Activated T-helper 17 cell treated with anti-CD3 and anti-CD28 coated beads, Interleukin-2, amount 50 U/mL, for 72 hours (primary cell): Measurements from ENCODE around the gene CCR3. TPM values are rescaled to one million over a fixed set of nuclear protein-coding genes. Genes with fewer than 3 reads are reported as not detected.

Experiments
- ATAC-seq: fragments of 150-1000 bp; cut with Tn5 transposase; replicated peaks from 2 replicates; pipeline ENCODE4 v1.10.0; 2021; ENCODE audit warnings: mild to moderate bottlenecking, moderate library complexity
- H3K27ac Mint-ChIP-seq: one replicate; pipeline ENCODE4 v1.8.0; 2022; ENCODE audit warnings: mixed read lengths
- H3K27me3 Mint-ChIP-seq: one replicate; pipeline ENCODE4 v1.8.0; 2022; ENCODE audit warnings: mixed read lengths
- H3K36me3 Mint-ChIP-seq: one replicate; pipeline ENCODE4 v1.8.0; 2022; ENCODE audit warnings: low read depth, mild to moderate bottlenecking, mixed read lengths
- H3K4me1 Mint-ChIP-seq: one replicate; pipeline ENCODE4 v1.8.0; 2022; ENCODE audit warnings: mixed read lengths
- H3K4me3 Mint-ChIP-seq: one replicate; pipeline ENCODE4 v1.8.0; 2022; ENCODE audit warnings: mild to moderate bottlenecking, mixed read lengths
- H3K9me3 Mint-ChIP-seq: one replicate; pipeline ENCODE4 v1.8.0; 2022; ENCODE audit warnings: mixed read lengths
- total RNA-seq, 2 donors: library from RNA; stranded (reverse); gene quantifications; one replicate each; pipeline ENCODE4 v1.2.3, GENCODE V29; 2022

Gene CCR3
- total RNA-seq, 2 donors from 2014 or later, result not detected

GRCh38 chr3:46314517-46314916, 72.3 kb downstream of the CCR3 start:
- H3K4me1 Mint-ChIP-seq, result peaks cover 4% of the 10 kb centered on the region
- H3K4me3 Mint-ChIP-seq, result no peak overlapping the region
- no peaks in the 10 kb centered on the region for H3K36me3 Mint-ChIP-seq
- H3K9me3 Mint-ChIP-seq, result no peaks in the 10 kb centered on the region
- no peak overlapping the region for H3K27ac Mint-ChIP-seq
- ATAC-seq, result peak; percentile 92
- H3K27me3 Mint-ChIP-seq, result no peaks in the 10 kb centered on the region

- Mint-ChIP-seq H3K4me3 (no peak overlapping the region), H3K27ac (no peak overlapping the region), H3K36me3 (no peaks in the 10 kb centered on the region), H3K9me3 (no peaks in the 10 kb centered on the region), H3K4me1 (peaks cover 4% of the 10 kb centered on the region), H3K27me3 (no peaks in the 10 kb centered on the region)
- no peak for ATAC-seq
Measured at GRCh38 chr3:46316206-46316605, 73.9 kb downstream of the CCR3 start.

Other genes with a start within 250 kb of the CCR3 start
- 10 to 100 TPM; 15.5 to 26.2 TPM for gene FYCO1, start 246.6 kb upstream of the CCR3 start, total RNA-seq
- under 1 TPM; 0.04 to 0.05 TPM for gene XCR1, start 215.0 kb upstream of the CCR3 start, total RNA-seq
- 1 to 10 TPM in 1 of 2 donors, under 1 TPM in 1; 0.66 to 1.8 TPM for gene CCR1, start 34.1 kb upstream of the CCR3 start, total RNA-seq
- gene CCR2, start 111.7 kb downstream of the CCR3 start, total RNA-seq, result 10 to 100 TPM in 1 of 2 donors, 1 to 10 TPM in 1; 2.9 to 17.5 TPM
- 10 to 100 TPM in 1 of 2 donors, 1 to 10 TPM in 1; 2.2 to 13.8 TPM for gene CCR5, start 128.5 kb downstream of the CCR3 start, total RNA-seq
- gene CCRL2, start 164.8 kb downstream of the CCR3 start, total RNA-seq, result 1 to 10 TPM; 2.1 to 3.7 TPM
- gene LTF, start 222.4 kb downstream of the CCR3 start, total RNA-seq, result not detected